Fibroblast of gingiva (primary cell): ENCODE results near the gene NFATC3.
"Not testable (repeated sequence)": the region's sequence is repeated elsewhere in the genome, so short reads cannot be mapped to it uniquely, and the experiment has no call there.

ENCODE experiments used
- DNase-seq: peaks from one replicate; pipeline ENCODE4 v3.0.0-alpha.2; 2011; ENCODE audit warnings: low read depth

NFATC3 gene

GRCh38 chr16:68090130-68090529 is 5.0 kb downstream of the NFATC3 start:
- no peak for DNase-seq

- DNase-seq = no peak
Measured at GRCh38 chr16:68090533-68090932, 5.4 kb downstream of the NFATC3 start.

GRCh38 chr16:68091380-68092261 is 6.5 kb downstream of the NFATC3 start:
- DNase-seq = peak; percentile 66

GRCh38 chr16:68092275-68092674 is 7.1 kb downstream of the NFATC3 start:
- DNase-seq = not testable (repeated sequence)

- peak; percentile 53 for DNase-seq
Measured at GRCh38 chr16:68093816-68094613, 8.8 kb downstream of the NFATC3 start.

- DNase-seq = no peak
Measured at GRCh38 chr16:68094614-68094934, 9.4 kb downstream of the NFATC3 start.

GRCh38 chr16:68096491-68096890 is 11.3 kb downstream of the NFATC3 start:
- no peak for DNase-seq

- no peak for DNase-seq
Measured at GRCh38 chr16:68097088-68097487, 11.9 kb downstream of the NFATC3 start.

- DNase-seq = no peak
Measured at GRCh38 chr16:68097895-68098294, 12.7 kb downstream of the NFATC3 start.

GRCh38 chr16:68100488-68100887 is 15.3 kb downstream of the NFATC3 start:
- no peak for DNase-seq

GRCh38 chr16:68105611-68106010 is 20.4 kb downstream of the NFATC3 start:
- DNase-seq = no peak

- not testable (repeated sequence) for DNase-seq
Measured at GRCh38 chr16:68107230-68107928, 22.2 kb downstream of the NFATC3 start.

- not testable (repeated sequence) for DNase-seq
Measured at GRCh38 chr16:68109156-68109555, 24.0 kb downstream of the NFATC3 start.

GRCh38 chr16:68110611-68111010 is 25.4 kb downstream of the NFATC3 start:
- DNase-seq = not testable (repeated sequence)

GRCh38 chr16:68111379-68111778 is 26.2 kb downstream of the NFATC3 start:
- DNase-seq = no peak

- DNase-seq = no peak
Measured at GRCh38 chr16:68113059-68113761, 28.0 kb downstream of the NFATC3 start.

GRCh38 chr16:68113765-68114240 is 28.6 kb downstream of the NFATC3 start:
- no peak for DNase-seq

GRCh38 chr16:68114939-68115338 is 29.8 kb downstream of the NFATC3 start:
- DNase-seq = not testable (repeated sequence)

- DNase-seq = no peak
Measured at GRCh38 chr16:68115851-68116250, 30.7 kb downstream of the NFATC3 start.

- DNase-seq = peak; percentile 30
Measured at GRCh38 chr16:68116256-68116867, 31.2 kb downstream of the NFATC3 start.

GRCh38 chr16:68117884-68118283 is 32.7 kb downstream of the NFATC3 start:
- no peak for DNase-seq
